Measurements from ENCODE around the gene HDAC9. TPM values are rescaled to one million over a fixed set of nuclear protein-coding genes. Genes with fewer than 3 reads are reported as not detected.

Gene HDAC9
- polyA plus RNA-seq, 2 of the 4 experiments (the other 2 are of a cell fraction) = 0.05 to 0.26 TPM

DNA sequence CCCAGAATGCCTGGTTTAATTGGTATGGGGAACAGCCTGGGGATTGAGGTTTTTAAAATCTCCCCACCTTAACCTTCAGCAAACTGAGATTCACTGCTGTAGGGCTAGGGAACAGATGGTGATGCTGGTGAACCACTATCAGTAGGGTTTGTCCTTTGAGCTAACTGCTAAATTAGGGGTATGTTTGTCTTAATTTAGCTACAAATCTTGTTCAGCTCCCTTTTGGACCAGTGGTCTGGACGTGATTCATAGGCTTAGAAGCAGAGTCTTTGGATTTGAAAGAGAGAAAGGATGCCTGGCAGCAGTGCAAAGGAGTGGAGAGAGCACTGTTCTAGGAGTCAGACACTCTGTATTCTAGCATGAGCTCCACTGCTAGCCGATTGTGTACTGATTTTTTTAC is 2.8 kb downstream of the HDAC9 start:
- no peak for TF ChIP-seq CBX8 (IDR thresholded peaks at IDR 0.05)
- no peak for TF ChIP-seq MAFK (IDR thresholded peaks at IDR 0.05; ENCODE audit: partially characterized antibody)
- TF ChIP-seq, protein P1, sequence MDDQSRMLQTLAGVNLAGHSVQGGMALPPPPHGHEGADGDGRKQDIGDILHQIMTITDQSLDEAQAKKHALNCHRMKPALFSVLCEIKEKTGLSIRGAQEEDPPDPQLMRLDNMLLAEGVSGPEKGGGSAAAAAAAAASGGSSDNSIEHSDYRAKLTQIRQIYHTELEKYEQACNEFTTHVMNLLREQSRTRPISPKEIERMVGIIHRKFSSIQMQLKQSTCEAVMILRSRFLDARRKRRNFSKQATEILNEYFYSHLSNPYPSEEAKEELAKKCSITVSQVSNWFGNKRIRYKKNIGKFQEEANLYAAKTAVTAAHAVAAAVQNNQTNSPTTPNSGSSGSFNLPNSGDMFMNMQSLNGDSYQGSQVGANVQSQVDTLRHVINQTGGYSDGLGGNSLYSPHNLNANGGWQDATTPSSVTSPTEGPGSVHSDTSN (IDR thresholded peaks at IDR 0.05) = no peak
- TF ChIP-seq FOXS1 (CRISPR knock-in tag; IDR thresholded peaks at IDR 0.05) = no peak
- TF ChIP-seq, protein P2, sequence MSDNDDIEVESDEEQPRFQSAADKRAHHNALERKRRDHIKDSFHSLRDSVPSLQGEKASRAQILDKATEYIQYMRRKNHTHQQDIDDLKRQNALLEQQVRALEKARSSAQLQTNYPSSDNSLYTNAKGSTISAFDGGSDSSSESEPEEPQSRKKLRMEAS (IDR thresholded peaks at IDR 0.05) = no peak
- TF ChIP-seq ZC3H11A (IDR thresholded peaks at IDR 0.05) = no peak
- TF ChIP-seq, protein P3, sequence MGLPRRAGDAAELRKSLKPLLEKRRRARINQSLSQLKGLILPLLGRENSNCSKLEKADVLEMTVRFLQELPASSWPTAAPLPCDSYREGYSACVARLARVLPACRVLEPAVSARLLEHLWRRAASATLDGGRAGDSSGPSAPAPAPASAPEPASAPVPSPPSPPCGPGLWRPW (IDR thresholded peaks at IDR 0.05) = no peak
- no peak for TF ChIP-seq ESRRA (IDR thresholded peaks at IDR 0.05; ENCODE audit: borderline replicate concordance, low read length)
- no peak for TF ChIP-seq ZSCAN20 (CRISPR knock-in tag; IDR thresholded peaks at IDR 0.05)
- TF ChIP-seq NPAS2 (CRISPR knock-in tag; IDR thresholded peaks at IDR 0.05; ENCODE audit: borderline replicate concordance) = no peak
- TF ChIP-seq HDAC2 (IDR thresholded peaks at IDR 0.05) = no peak
- TF ChIP-seq TFCP2L1 (CRISPR knock-in tag; IDR thresholded peaks at IDR 0.05) = no peak
- TF ChIP-seq, protein P4, sequence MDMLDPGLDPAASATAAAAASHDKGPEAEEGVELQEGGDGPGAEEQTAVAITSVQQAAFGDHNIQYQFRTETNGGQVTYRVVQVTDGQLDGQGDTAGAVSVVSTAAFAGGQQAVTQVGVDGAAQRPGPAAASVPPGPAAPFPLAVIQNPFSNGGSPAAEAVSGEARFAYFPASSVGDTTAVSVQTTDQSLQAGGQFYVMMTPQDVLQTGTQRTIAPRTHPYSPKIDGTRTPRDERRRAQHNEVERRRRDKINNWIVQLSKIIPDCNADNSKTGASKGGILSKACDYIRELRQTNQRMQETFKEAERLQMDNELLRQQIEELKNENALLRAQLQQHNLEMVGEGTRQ (IDR thresholded peaks at IDR 0.05) = no peak
- TF ChIP-seq TP53 (CRISPR knock-in tag; IDR thresholded peaks at IDR 0.05) = no peak
- no peak for TF ChIP-seq EHF (CRISPR knock-in tag; IDR thresholded peaks at IDR 0.05)
- TF ChIP-seq JUNB (IDR thresholded peaks at IDR 0.05) = no peak
- no peak for TF ChIP-seq SREBF2 (IDR thresholded peaks at IDR 0.05)
- TF ChIP-seq JUN (IDR thresholded peaks at IDR 0.05) = no peak
- no peak for TF ChIP-seq KDM5A (IDR thresholded peaks at IDR 0.05)
- TF ChIP-seq, protein P5, sequence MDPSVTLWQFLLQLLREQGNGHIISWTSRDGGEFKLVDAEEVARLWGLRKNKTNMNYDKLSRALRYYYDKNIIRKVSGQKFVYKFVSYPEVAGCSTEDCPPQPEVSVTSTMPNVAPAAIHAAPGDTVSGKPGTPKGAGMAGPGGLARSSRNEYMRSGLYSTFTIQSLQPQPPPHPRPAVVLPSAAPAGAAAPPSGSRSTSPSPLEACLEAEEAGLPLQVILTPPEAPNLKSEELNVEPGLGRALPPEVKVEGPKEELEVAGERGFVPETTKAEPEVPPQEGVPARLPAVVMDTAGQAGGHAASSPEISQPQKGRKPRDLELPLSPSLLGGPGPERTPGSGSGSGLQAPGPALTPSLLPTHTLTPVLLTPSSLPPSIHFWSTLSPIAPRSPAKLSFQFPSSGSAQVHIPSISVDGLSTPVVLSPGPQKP (IDR thresholded peaks at IDR 0.05; ENCODE audit: low read depth, low read length) = no peak
- H3K4me1 ChIP-seq = no peaks in the 10 kb centered on the region
- DNase-seq (ENCODE audit: low read depth in 1 of 2, low spot score in 1 of 2) = no peak
- H3K9me3 ChIP-seq = no peaks in the 10 kb centered on the region
- H3K27ac ChIP-seq = no peak overlapping the region
- POLR2A ChIA-PET = no interaction called here
- no peak for ATAC-seq
- WGBS (ENCODE audit: missing lambda C conversion rate) = 15% methylated on average over 2 of the region's 2 CpGs
- FAIRE-seq = no peak
- no peak overlapping the region for H3K4me2 ChIP-seq
- H3K4me3 ChIP-seq = no peak overlapping the region
- CTCF ChIA-PET = interaction anchor here (1.6 kb wide), 1 partner anchor 13 kb away, joined by 3 read pairs; no protein-coding TSS in a partner anchor

DNA sequence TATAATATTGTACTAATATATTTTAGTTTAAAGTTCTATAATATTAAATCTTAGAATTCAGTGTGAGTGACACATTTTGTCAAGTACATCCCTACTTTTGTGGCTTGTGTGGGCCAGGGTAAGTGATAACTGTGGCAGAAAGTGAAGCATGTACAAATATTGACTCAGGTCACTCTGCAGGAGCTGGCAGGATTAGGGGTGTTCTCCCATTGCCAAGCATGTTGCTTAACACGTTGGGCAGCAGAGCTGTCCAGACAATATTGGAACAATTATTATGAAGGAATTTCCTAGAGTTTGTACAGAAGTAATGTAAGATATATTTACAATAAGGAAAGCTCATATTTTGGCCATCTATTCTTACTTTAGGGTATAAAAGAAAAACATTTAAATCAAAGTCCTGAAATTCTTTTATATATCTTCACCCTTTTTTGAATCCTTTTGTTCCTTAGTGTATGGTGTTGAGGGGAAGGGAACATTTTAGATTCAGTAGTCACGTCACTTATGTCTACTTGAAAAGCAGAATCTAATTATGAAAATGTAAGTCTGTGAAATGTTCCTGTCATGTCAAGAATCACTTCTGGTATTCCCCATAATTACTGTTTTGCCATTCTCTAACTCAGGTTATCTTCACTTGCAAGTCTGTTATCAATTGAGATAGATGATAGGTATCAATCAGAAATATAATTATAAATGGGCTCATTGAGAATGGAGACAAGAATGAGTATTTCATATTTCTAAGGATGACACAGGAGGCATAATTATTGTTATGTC is 4.0 kb downstream of the HDAC9 start:
- Histone ChIP-seq H3K4me3 (no peak overlapping the region), H3K4me1 (no peaks in the 10 kb centered on the region), H3K9me3 (no peaks in the 10 kb centered on the region), H3K27ac (no peak overlapping the region), H3K4me2 (no peak overlapping the region)
- no peak for DNase-seq (ENCODE audit: low read depth in 1 of 2, low spot score in 1 of 2)
- no peak for ATAC-seq
- 34% methylated on average over 2 of the region's 2 CpGs for WGBS (ENCODE audit: missing lambda C conversion rate)
- ChIA-PET CTCF (interaction anchor here (0.6 kb wide), 1 partner anchor 1175 kb away, joined by 4 read pairs; no protein-coding TSS in a partner anchor), POLR2A (no interaction called here)
- FAIRE-seq = no peak
- no peak for TF ChIP-seq ZNF302 (CRISPR knock-in tag; IDR thresholded peaks at IDR 0.05)
- TF ChIP-seq, protein P4 (IDR thresholded peaks at IDR 0.05) = no peak
- TF ChIP-seq ESRRA (IDR thresholded peaks at IDR 0.05; ENCODE audit: borderline replicate concordance, low read length) = no peak
- no peak for TF ChIP-seq KDM1A (IDR thresholded peaks at IDR 0.05; ENCODE audit: low read depth)
- TF ChIP-seq FOSL2 (IDR thresholded peaks at IDR 0.05) = no peak
- no peak for TF ChIP-seq FOSL2 (CRISPR knock-in tag; IDR thresholded peaks at IDR 0.05)
- TF ChIP-seq EP300 (IDR thresholded peaks at IDR 0.05) = no peak
- TF ChIP-seq, protein P6, sequence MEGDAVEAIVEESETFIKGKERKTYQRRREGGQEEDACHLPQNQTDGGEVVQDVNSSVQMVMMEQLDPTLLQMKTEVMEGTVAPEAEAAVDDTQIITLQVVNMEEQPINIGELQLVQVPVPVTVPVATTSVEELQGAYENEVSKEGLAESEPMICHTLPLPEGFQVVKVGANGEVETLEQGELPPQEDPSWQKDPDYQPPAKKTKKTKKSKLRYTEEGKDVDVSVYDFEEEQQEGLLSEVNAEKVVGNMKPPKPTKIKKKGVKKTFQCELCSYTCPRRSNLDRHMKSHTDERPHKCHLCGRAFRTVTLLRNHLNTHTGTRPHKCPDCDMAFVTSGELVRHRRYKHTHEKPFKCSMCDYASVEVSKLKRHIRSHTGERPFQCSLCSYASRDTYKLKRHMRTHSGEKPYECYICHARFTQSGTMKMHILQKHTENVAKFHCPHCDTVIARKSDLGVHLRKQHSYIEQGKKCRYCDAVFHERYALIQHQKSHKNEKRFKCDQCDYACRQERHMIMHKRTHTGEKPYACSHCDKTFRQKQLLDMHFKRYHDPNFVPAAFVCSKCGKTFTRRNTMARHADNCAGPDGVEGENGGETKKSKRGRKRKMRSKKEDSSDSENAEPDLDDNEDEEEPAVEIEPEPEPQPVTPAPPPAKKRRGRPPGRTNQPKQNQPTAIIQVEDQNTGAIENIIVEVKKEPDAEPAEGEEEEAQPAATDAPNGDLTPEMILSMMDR (IDR thresholded peaks at IDR 0.05) = no peak
- TF ChIP-seq, protein P3 (IDR thresholded peaks at IDR 0.05) = no peak
- no peak for TF ChIP-seq NPAS2 (CRISPR knock-in tag; IDR thresholded peaks at IDR 0.05; ENCODE audit: borderline replicate concordance)
- TF ChIP-seq MYC (IDR thresholded peaks at IDR 0.05; ENCODE audit: borderline replicate concordance, low read length) = no peak
